Measurements from ENCODE around the gene ECE1. TPM values are rescaled to one million over a fixed set of nuclear protein-coding genes. Genes with fewer than 3 reads are reported as not detected.
"Not testable (repeated sequence)": the region's sequence is repeated elsewhere in the genome, so short reads cannot be mapped to it uniquely, and the experiment has no call there.

ECE1 gene
- total and polyA plus RNA-seq, 2 experiments from 2014 or later = 82.3 to 100 TPM

DNA sequence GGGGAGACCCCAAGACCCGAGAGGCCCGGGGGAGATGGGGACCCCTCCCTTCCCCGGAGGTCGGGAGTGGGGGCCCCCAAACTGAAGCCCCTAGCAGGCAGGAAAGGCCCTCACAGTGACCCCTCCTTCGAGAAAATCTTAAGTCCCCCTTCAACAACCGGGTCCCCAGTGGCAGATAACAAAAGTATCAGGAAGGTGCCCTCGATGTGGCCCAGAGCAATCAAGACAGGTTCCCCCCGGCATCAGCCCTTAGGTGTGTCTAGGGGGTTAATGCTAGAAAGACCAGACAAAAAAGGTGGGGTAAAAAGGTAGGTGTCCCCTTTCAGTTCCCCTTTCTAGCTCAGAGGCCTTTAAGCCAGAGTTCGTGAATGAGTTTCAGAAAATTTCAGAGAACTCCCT, 282 bp upstream of the ECE1 start:
- H3K36me3 ChIP-seq (ENCODE audit: low read depth) = no peaks in the 10 kb centered on the region
- H3K79me2 ChIP-seq (ENCODE audit: insufficient read depth) = peaks cover 62% of the 10 kb centered on the region
- in situ Hi-C loops (cut with MboI) = no loop called here
- H3K4me2 ChIP-seq (ENCODE audit: unreplicated experiment) = peak overlapping the region; percentile 93
- no peaks in the 10 kb centered on the region for H3K9me3 ChIP-seq (ENCODE audit: low read depth)
- peak overlapping the region; percentile 69 for H3K9ac ChIP-seq
- TF ChIP-seq EZH2 (IDR thresholded peaks at IDR 0.05; ENCODE audit: insufficient read depth, poor library complexity, severe bottlenecking) (no peak), EZH2phosphoT487 (IDR thresholded peaks at IDR 0.05; ENCODE audit: insufficient read depth, low read depth) (no peak)
- H3K4me3 ChIP-seq = peak overlapping the region; percentile 81
- 14% methylated on average over 8 to 9 of the region's 9 CpGs for WGBS, 2 experiments (ENCODE audit: low coverage in 1 of 2, low lambda C conversion rate in 2 of 2, missing lambda C conversion rate in 2 of 2)
- H2AFZ ChIP-seq = peak overlapping the region; percentile 77
- no peaks in the 10 kb centered on the region for H3K27me3 ChIP-seq (replicated peaks; ENCODE audit: insufficient read depth)
- H3K4me1 ChIP-seq (ENCODE audit: insufficient read depth) = peaks cover 16% of the 10 kb centered on the region
- no peaks in the 10 kb centered on the region for H3K9me2 ChIP-seq (ENCODE audit: insufficient read depth)
- DNase-seq = no peak
- H4K20me1 ChIP-seq (ENCODE audit: insufficient read depth) = no peaks in the 10 kb centered on the region
- no peak overlapping the region for H3K27ac ChIP-seq
- H3F3A ChIP-seq (ENCODE audit: insufficient read depth) = peaks cover 30% of the 10 kb centered on the region

DNA sequence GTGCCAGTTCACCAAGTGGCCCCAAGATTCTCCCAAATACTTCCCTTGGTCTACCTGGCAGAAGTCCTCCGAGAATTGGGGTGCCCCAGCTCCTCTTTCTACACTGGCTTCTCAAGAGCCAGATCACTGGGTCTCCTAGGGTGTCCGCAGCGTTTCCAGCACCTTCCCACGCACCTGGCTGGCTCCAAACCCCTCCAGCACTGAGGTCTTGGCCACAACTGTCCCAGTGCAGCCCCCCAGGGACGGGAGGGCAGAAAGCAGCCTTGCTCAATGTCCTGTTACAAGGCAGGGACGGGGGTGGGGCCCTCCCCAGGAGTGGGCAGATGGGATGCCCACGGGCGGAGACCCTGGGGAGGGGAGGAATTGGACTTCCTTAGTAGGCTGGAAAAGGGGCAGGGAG, 1.1 kb downstream of the ECE1 start:
- Histone ChIP-seq H3K4me2 (ENCODE audit: unreplicated experiment) (peak overlapping the region; percentile 60), H3K27me3 (replicated peaks; ENCODE audit: insufficient read depth) (no peaks in the 10 kb centered on the region), H3K9me3 (ENCODE audit: low read depth) (no peaks in the 10 kb centered on the region), H4K20me1 (ENCODE audit: insufficient read depth) (no peaks in the 10 kb centered on the region), H3K27ac (no peak overlapping the region), H3K79me2 (ENCODE audit: insufficient read depth) (peaks cover 70% of the 10 kb centered on the region), H3K9me2 (ENCODE audit: insufficient read depth) (no peaks in the 10 kb centered on the region), H3K36me3 (ENCODE audit: low read depth) (no peaks in the 10 kb centered on the region), H3F3A (ENCODE audit: insufficient read depth) (peaks cover 16% of the 10 kb centered on the region), H3K4me3 (peak overlapping the region; percentile 81), H3K9ac (peak overlapping the region; percentile 69), H2AFZ (peak overlapping the region; percentile 11; the same call in 1 of the 2 replicates), H3K4me1 (ENCODE audit: insufficient read depth) (peaks cover 2% of the 10 kb centered on the region)
- no peak for DNase-seq
- WGBS, 2 experiments (ENCODE audit: low coverage in 1 of 2, low lambda C conversion rate in 2 of 2, missing lambda C conversion rate in 2 of 2) = 78 to 96% methylated on average over 5 to 8 of the region's 8 CpGs
- in situ Hi-C loops (cut with MboI) = no loop called here
- no peak for TF ChIP-seq EZH2phosphoT487 (IDR thresholded peaks at IDR 0.05; ENCODE audit: insufficient read depth, low read depth)
- no peak for TF ChIP-seq EZH2 (IDR thresholded peaks at IDR 0.05; ENCODE audit: insufficient read depth, poor library complexity, severe bottlenecking)

DNA sequence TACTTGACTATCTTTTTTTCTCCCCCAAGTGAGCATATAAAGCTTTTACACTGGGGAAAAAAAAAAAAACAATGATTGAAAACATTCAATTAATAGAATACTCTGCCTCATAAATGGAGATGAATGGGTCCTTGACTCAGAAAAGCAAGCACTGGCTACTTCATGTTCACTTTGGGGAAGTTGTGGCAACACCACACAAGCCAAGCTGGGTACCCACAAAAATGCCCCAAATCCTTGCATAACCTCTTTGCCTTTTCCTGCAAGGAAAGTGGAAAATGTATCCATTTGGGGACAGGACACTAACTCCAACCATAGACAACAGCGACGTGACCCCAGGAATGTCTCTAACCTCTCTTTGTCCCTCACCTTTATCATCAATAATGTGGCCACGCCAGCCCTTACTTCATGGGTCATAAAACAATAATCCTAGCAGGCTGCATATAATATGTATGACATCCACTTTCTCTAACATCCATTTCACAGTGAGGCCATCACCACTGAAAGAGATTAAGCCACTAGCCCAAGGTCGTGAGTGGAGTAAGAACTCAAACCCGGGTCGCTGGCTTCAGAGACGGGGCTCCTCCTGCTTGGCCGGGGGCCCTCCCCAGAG, 2.3 kb downstream of the ECE1 start:
- Histone ChIP-seq H3K9ac (no peak overlapping the region), H3F3A (ENCODE audit: insufficient read depth) (0 out of 2 replicates have a peak, but pooled peaks cover 13% of the 10 kb centered on the region), H3K9me3 (ENCODE audit: low read depth) (no peaks in the 10 kb centered on the region), H2AFZ (no peak overlapping the region), H3K79me2 (ENCODE audit: insufficient read depth) (peaks cover 77% of the 10 kb centered on the region), H3K27ac (no peak overlapping the region), H3K27me3 (replicated peaks; ENCODE audit: insufficient read depth) (no peaks in the 10 kb centered on the region), H3K9me2 (ENCODE audit: insufficient read depth) (no peaks in the 10 kb centered on the region), H3K4me1 (ENCODE audit: insufficient read depth) (no peaks in the 10 kb centered on the region), H3K4me3 (no peak overlapping the region), H3K4me2 (ENCODE audit: unreplicated experiment) (no peak overlapping the region), H3K36me3 (ENCODE audit: low read depth) (no peaks in the 10 kb centered on the region), H4K20me1 (ENCODE audit: insufficient read depth) (no peaks in the 10 kb centered on the region)
- in situ Hi-C loops (cut with MboI) = no loop called here
- WGBS, 2 experiments (ENCODE audit: low coverage in 1 of 2, low lambda C conversion rate in 2 of 2, missing lambda C conversion rate in 2 of 2) = 65 to 78% methylated on average over 8 of the region's 8 CpGs
- no peak for TF ChIP-seq EZH2 (IDR thresholded peaks at IDR 0.05; ENCODE audit: insufficient read depth, poor library complexity, severe bottlenecking)
- TF ChIP-seq EZH2phosphoT487 (IDR thresholded peaks at IDR 0.05; ENCODE audit: insufficient read depth, low read depth) = no peak
- DNase-seq = no peak

GRCh38 chr1:21285386-21285785, 4.9 kb downstream of the ECE1 start:
- H3K27me3 ChIP-seq (replicated peaks; ENCODE audit: insufficient read depth); DNase-seq; H3K4me1 ChIP-seq (ENCODE audit: insufficient read depth); H3K4me3 ChIP-seq; H3K4me2 ChIP-seq (ENCODE audit: unreplicated experiment); H3K9me2 ChIP-seq (ENCODE audit: insufficient read depth); H3K9ac ChIP-seq; in situ Hi-C loops (cut with MboI); H3K27ac ChIP-seq; H3K36me3 ChIP-seq (ENCODE audit: low read depth); H4K20me1 ChIP-seq (ENCODE audit: insufficient read depth); H3K9me3 ChIP-seq (ENCODE audit: low read depth); H2AFZ ChIP-seq: not testable (repeated sequence)
- Histone ChIP-seq H3K79me2 (ENCODE audit: insufficient read depth) (peaks cover 68% of the 10 kb centered on the region), H3F3A (ENCODE audit: insufficient read depth) (peaks cover 20% of the 10 kb centered on the region)
- WGBS, 2 experiments (ENCODE audit: low coverage in 1 of 2, low lambda C conversion rate in 2 of 2, missing lambda C conversion rate in 2 of 2) = 93 to 95% methylated on average over 6 of the region's 6 CpGs

DNA sequence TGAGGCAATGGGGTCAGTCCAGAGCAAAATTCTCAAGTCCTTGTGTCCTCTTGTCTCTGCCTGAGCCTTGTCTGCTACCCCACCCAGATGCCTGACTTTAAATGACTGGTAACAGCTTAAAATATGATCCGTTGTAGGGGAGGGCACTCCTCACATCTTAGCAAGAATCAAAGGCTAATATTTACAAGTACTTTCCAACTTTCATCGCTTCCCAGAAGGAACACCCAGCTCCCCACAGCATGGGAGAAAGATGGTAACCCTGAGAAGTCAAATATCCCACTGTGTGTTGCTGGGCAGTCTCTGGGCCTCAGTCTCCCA, 5.2 kb downstream of the ECE1 start:
- Histone ChIP-seq H4K20me1 (ENCODE audit: insufficient read depth) (no peaks in the 10 kb centered on the region), H3F3A (ENCODE audit: insufficient read depth) (peaks cover 23% of the 10 kb centered on the region), H3K4me3 (no peak overlapping the region), H3K4me2 (ENCODE audit: unreplicated experiment) (no peak overlapping the region), H3K9me2 (ENCODE audit: insufficient read depth) (no peaks in the 10 kb centered on the region), H2AFZ (no peak overlapping the region), H3K27me3 (replicated peaks; ENCODE audit: insufficient read depth) (no peaks in the 10 kb centered on the region), H3K9ac (no peak overlapping the region), H3K9me3 (ENCODE audit: low read depth) (no peaks in the 10 kb centered on the region), H3K4me1 (ENCODE audit: insufficient read depth) (peaks cover 3% of the 10 kb centered on the region), H3K36me3 (ENCODE audit: low read depth) (no peaks in the 10 kb centered on the region), H3K79me2 (ENCODE audit: insufficient read depth) (peaks cover 67% of the 10 kb centered on the region), H3K27ac (no peak overlapping the region)
- no peak for TF ChIP-seq EZH2 (IDR thresholded peaks at IDR 0.05; ENCODE audit: insufficient read depth, poor library complexity, severe bottlenecking)
- no peak for TF ChIP-seq EZH2phosphoT487 (IDR thresholded peaks at IDR 0.05; ENCODE audit: insufficient read depth, low read depth)
- DNase-seq = no peak
- WGBS, 2 experiments (ENCODE audit: low coverage in 1 of 2, low lambda C conversion rate in 2 of 2, missing lambda C conversion rate in 2 of 2) = 41 to 45% methylated on average over 2 of the region's 2 CpGs
- in situ Hi-C loops (cut with MboI) = no loop called here
